Choroid plexus epithelial cell (primary cell): ENCODE results near the gene ELL.
A peak's percentile ranks its signal among the peaks of the same experiment; 100 is the strongest.
"Not testable (repeated sequence)": the region's sequence is repeated elsewhere in the genome, so short reads cannot be mapped to it uniquely, and the experiment has no call there.

Experiments
- DNase-seq: peaks from one replicate; pipeline ENCODE4 v3.0.0-alpha.2; 2010; ENCODE audit warnings: low read depth
- H3K4me3 ChIP-seq: 2 replicates; pipeline ENCODE4 v1.5.1; 2011; ENCODE audit warnings: low read depth, mild to moderate bottlenecking, control low read depth, low read length, moderate library complexity
- TF ChIP-seq, protein P1 (sequence below): conservative IDR thresholded peaks from 2 replicates; pipeline ENCODE4 v1.5.1; 2011; ENCODE audit warnings: low read depth, mild to moderate bottlenecking, control low read depth, inconsistent platforms, low read length, moderate library complexity

Gene ELL

DNA sequence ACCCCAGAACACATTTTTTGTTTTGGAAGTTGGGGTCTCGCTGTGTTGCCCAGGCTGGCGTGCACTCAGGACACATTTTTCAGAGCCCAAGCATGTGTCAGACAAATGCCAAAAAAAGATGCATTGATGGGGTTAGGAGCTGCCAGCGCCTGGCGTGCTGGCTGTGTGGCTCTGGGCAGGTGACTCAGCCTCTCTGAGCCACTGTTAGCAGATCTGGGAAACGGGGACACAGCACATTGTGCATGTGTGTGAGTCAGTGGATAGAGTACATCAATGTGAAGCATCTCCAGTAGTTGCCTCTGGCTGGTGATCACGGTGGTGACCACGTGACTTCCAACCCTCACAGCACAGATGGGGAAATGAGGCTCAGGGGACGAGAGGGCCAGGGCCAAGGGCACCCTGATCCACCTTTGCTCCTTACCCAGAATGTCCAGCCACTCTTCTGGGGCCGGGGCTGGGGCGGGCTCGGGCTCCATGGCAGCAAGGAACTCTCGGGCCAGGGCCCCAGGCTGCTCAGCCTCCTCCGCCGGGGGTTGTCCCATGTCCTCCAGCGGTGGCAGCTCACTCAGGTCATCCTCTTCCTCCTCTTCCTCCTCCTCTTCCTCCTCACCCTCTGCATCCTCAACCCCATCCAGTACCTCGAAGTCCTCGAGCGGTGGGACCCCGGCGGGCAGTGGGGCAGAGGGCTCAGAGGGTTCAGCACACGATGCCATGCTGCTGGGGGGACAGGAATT, 19.6 kb upstream of the ELL start:
- TF ChIP-seq, protein P1, sequence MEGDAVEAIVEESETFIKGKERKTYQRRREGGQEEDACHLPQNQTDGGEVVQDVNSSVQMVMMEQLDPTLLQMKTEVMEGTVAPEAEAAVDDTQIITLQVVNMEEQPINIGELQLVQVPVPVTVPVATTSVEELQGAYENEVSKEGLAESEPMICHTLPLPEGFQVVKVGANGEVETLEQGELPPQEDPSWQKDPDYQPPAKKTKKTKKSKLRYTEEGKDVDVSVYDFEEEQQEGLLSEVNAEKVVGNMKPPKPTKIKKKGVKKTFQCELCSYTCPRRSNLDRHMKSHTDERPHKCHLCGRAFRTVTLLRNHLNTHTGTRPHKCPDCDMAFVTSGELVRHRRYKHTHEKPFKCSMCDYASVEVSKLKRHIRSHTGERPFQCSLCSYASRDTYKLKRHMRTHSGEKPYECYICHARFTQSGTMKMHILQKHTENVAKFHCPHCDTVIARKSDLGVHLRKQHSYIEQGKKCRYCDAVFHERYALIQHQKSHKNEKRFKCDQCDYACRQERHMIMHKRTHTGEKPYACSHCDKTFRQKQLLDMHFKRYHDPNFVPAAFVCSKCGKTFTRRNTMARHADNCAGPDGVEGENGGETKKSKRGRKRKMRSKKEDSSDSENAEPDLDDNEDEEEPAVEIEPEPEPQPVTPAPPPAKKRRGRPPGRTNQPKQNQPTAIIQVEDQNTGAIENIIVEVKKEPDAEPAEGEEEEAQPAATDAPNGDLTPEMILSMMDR, result no peak
- no peak for DNase-seq
- peak overlapping the region; percentile 81 for H3K4me3 ChIP-seq

GRCh38 chr19:18540200-18540599, 18.3 kb upstream of the ELL start:
- not testable (repeated sequence) for DNase-seq

GRCh38 chr19:18539372-18539771, 17.5 kb upstream of the ELL start:
- TF ChIP-seq, protein P1, result no peak
- H3K4me3 ChIP-seq, result no peak overlapping the region
- DNase-seq, result no peak

More at GRCh38 chr19:18540200-18540599, 18.3 kb upstream of the ELL start:
- not testable (repeated sequence) for H3K4me3 ChIP-seq

GRCh38 chr19:18538115-18538514, 16.2 kb upstream of the ELL start:
- no peak overlapping the region for H3K4me3 ChIP-seq
- no peak for DNase-seq
- TF ChIP-seq, protein P1, result no peak

- TF ChIP-seq, protein P1, result no peak
- no peak overlapping the region for H3K4me3 ChIP-seq
- DNase-seq, result no peak
Measured at GRCh38 chr19:18537431-18537830, 15.6 kb upstream of the ELL start.

DNA sequence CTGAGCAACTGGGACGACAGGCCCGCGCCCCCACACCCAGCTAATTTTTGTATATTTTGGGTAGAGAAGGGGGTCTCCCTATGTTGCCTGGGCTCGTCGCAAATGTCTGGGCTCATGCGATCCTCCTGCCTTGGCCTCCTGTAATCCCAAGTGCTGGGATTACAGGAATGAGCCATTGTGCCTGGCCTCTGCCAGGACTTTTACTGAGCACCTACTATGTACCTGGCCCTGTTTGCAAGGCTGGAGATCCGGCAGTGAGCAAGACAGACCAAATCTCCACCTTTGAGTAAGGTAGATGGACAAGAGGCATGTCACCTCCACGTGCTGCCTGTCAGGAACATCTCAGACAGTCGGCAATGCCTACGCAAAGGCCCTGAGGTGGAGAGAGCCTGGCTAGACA, 14.6 kb upstream of the ELL start:
- no peak for DNase-seq
- no peak overlapping the region for H3K4me3 ChIP-seq
- TF ChIP-seq, protein P1, result no peak

- no peak overlapping the region for H3K4me3 ChIP-seq
- no peak for DNase-seq
- TF ChIP-seq, protein P1, result no peak
Measured at GRCh38 chr19:18533058-18533457, 11.2 kb upstream of the ELL start.
